HepG2 (cell line): ENCODE results near the gene SREK1. TPM values are rescaled to one million over a fixed set of nuclear protein-coding genes. Genes with fewer than 3 reads are reported as not detected.

Source experiments
- ATAC-seq: fragments of 200-7000 bp; cut with Tn5 transposase; 3 replicates; pipeline ENCODE4 v1.9.1; 2020; ENCODE audit warnings: mild to moderate bottlenecking, moderate library complexity
- BruUV-seq: library from RNA; stranded (reverse); fragments of 400-500 nt; replicated peaks from 2 replicates; lab custom pipeline; 2021; lab: Mats Ljungman, UMichigan
- CTCF ChIA-PET: fragments of 300-600 bp; formaldehyde crosslinking; extraction: SDS; loops from one replicate; lab custom pipeline; 2021; ENCODE audit warnings: low total read pairs, inconsistent platforms, low intra/inter-chr PET ratio; lab: Yijun Ruan, JAX
- POLR2A ChIA-PET: fragments of 350-600 bp; sonication (Branson Sonifier 250); formaldehyde crosslinking; loops from one replicate; lab custom pipeline; 2020; ENCODE audit warnings: antibody characterized with exemption, inconsistent platforms; lab: Yijun Ruan, JAX
- DNase-seq: peaks from one replicate; pipeline ENCODE4 v3.0.0-alpha.2; 2015; ENCODE audit warnings: low spot score
- FAIRE-seq: peaks from 3 replicates; lab custom pipeline; 2011; peaks lifted over from hg19 to GRCh38; lab: Jason Lieb, UNC
- H2AFZ ChIP-seq: one replicate; pipeline ENCODE4 v1.6.1; 2011; ENCODE audit warnings: low read length, inconsistent platforms
- H3K27ac ChIP-seq: fragments of 300-600 bp; 3 replicates; pipeline ENCODE4 v1.8.0; 2011; ENCODE audit warnings: mixed run types, mild to moderate bottlenecking, mixed read lengths, low read length, inconsistent platforms; ENCODE audit not compliant: insufficient read depth; ENCODE audit errors: extremely low read length
- H3K27me3 ChIP-seq, 2 experiments: fragments of 200-600 bp in 1 of 2; 2 replicates in 1 of 2; 3 replicates in 1 of 2; pipeline versions ENCODE4 v1.6.0 to v1.8.0; 2011; ENCODE audit warnings: low read length in 2 of 2, mild to moderate bottlenecking in 2 of 2, moderate library complexity in 2 of 2, inconsistent platforms in 1 of 2; ENCODE audit not compliant: insufficient read depth in 2 of 2, control insufficient read depth in 1 of 2
- H3K36me3 ChIP-seq, 2 experiments: fragments of 200-600 bp in 1 of 2; replicated peaks in 1 of 2; 2 replicates in 1 of 2; 3 replicates in 1 of 2; pipeline versions ENCODE4 v1.5.1 to v1.8.0; 2011; ENCODE audit warnings: low read length in 2 of 2, inconsistent platforms in 1 of 2; ENCODE audit not compliant: insufficient read depth in 2 of 2, control insufficient read depth in 1 of 2
- H3K4me1 ChIP-seq: 2 replicates; pipeline ENCODE4 v1.5.1; 2012; ENCODE audit warnings: low read length, inconsistent platforms; ENCODE audit not compliant: insufficient read depth
- H3K4me2 ChIP-seq: 2 replicates; pipeline ENCODE4 v1.6.0; 2011; ENCODE audit warnings: low read depth, low read length, inconsistent platforms
- H3K4me3 ChIP-seq, 3 experiments: fragments of 200-600 bp in 1 of 3; sonication (generic), shearing (Covaris generic) in 1 of 3; replicated peaks in 1 of 3; 2 replicates each; pipeline ENCODE4 v1.5.1; 2011 to 2016; ENCODE audit warnings: low read length in 3 of 3, inconsistent platforms in 2 of 3, low read depth in 2 of 3, mild to moderate bottlenecking in 2 of 3, control low read depth in 1 of 3, mixed read lengths in 1 of 3; ENCODE audit not compliant: insufficient read depth in 1 of 3
- H3K79me2 ChIP-seq: one replicate; pipeline ENCODE4 v1.6.1; 2011; ENCODE audit warnings: low read length, inconsistent platforms; ENCODE audit not compliant: insufficient read depth
- H3K9ac ChIP-seq: 2 replicates; pipeline ENCODE4 v1.6.0; 2011; ENCODE audit warnings: mild to moderate bottlenecking, low read depth, low read length, inconsistent platforms; ENCODE audit not compliant: insufficient read depth
- H3K9me3 ChIP-seq: 2 replicates; pipeline ENCODE4 v1.5.1; 2012; ENCODE audit warnings: mild to moderate bottlenecking, low read length
- H4K20me1 ChIP-seq: 2 replicates; pipeline ENCODE4 v1.6.0; 2011; ENCODE audit warnings: inconsistent platforms, mild to moderate bottlenecking, low read length, moderate library complexity; ENCODE audit not compliant: insufficient read depth
- HDAC1 ChIP-seq: sonication (generic); formaldehyde crosslinking; IDR thresholded peaks from 2 replicates; pipeline ENCODE4 v1.5.1; 2020; ENCODE audit warnings: mild to moderate bottlenecking, missing genetic modification reagents
- KDM5B ChIP-seq: sonication (generic); formaldehyde crosslinking; IDR thresholded peaks from 2 replicates; pipeline ENCODE4 v1.4.0; 2020; ENCODE audit warnings: missing genetic modification reagents, mild to moderate bottlenecking, borderline replicate concordance
- RCOR2 ChIP-seq: IDR thresholded peaks from 2 replicates; pipeline ENCODE4 v1.6.1; 2016; ENCODE audit warnings: missing biosample characterization, missing genetic modification reagents
- SMC3 ChIP-seq: IDR thresholded peaks from 2 replicates; pipeline ENCODE4 v1.6.1; 2011; ENCODE audit warnings: low read length, improper control_type of control experiment
- STAG1 ChIP-seq: sonication (generic); formaldehyde crosslinking; IDR thresholded peaks from 2 replicates; pipeline ENCODE4 v1.4.0; 2020; ENCODE audit warnings: missing genetic modification reagents
- ZNF660 ChIP-seq: sonication (generic); formaldehyde crosslinking; IDR thresholded peaks from 2 replicates; pipeline ENCODE4 v1.5.1; 2020; ENCODE audit warnings: mild to moderate bottlenecking, low read depth, missing genetic modification reagents, borderline replicate concordance
- ZNF674 ChIP-seq: sonication (generic); formaldehyde crosslinking; IDR thresholded peaks from 2 replicates; pipeline ENCODE4 v1.5.0; 2020; ENCODE audit warnings: low read depth, mild to moderate bottlenecking, missing genetic modification reagents
- ZNF703 ChIP-seq: sonication (generic); formaldehyde crosslinking; IDR thresholded peaks from 2 replicates; pipeline ENCODE4 v1.5.1; 2020; ENCODE audit warnings: missing genetic modification reagents, mild to moderate bottlenecking, moderate library complexity, borderline replicate concordance
- WGBS: methylation state at CpG from one replicate; pipeline ENCODE4 v1.1.6; 2017; ENCODE audit warnings: low lambda C conversion rate; 5-methylcytosine and 5-hydroxymethylcytosine counted together
- in situ Hi-C: cut with HindIII; loops from 2 replicates; pipeline ENCODE4 v1.10.0; 2017; ENCODE audit warnings: low pct_unique_long_range_greater_than_20kb; ENCODE audit not compliant: extremely low pct_ligation_motif_present
- intact Hi-C: fragments of 100-400 bp; cut with micrococcal nuclease; formaldehyde crosslinking; loops from one replicate; pipeline ENCODE4 v1.10.0; 2022; ENCODE audit not compliant: unreplicated experiment
- polyA plus RNA-seq, 8 experiments: library from polyadenylated mRNA; depleted of rRNA in 3 of 8; stranded (reverse) in 7 of 8; unstranded in 1 of 8; fragments of >200 nt; fragmentation: Illumina TruSeq in 4 of 8; extraction: Trizol in 4 of 8; gene quantifications; 2 replicates each; pipeline versions ENCODE4 v1.2.1 to v1.2.3, GENCODE V29; 2011 to 2016; ENCODE audit warnings: low read depth in 4 of 8, missing spikeins in 1 of 8, mixed read lengths in 1 of 8; ENCODE audit not compliant: insufficient read depth in 1 of 8
- total RNA-seq, 5 experiments: library from RNA; depleted of rRNA; stranded (reverse); fragments of >200 nt; fragmentation: Illumina TruSeq; extraction: Trizol; gene quantifications; 2 replicates each; pipeline ENCODE4 v1.2.3, GENCODE V29; 2016; ENCODE audit warnings: low read depth in 1 of 5
- TF ChIP-seq, protein P1 (sequence below): sonication (generic); formaldehyde crosslinking; IDR thresholded peaks from 2 replicates; pipeline ENCODE4 v1.5.0; 2020; ENCODE audit warnings: mild to moderate bottlenecking, missing genetic modification reagents, moderate library complexity

The SREK1 gene
- total and polyA plus RNA-seq, 2 of the 13 experiments (the other 11 are each of a cell fraction or from before 2014, with no cell fraction given) = 60.6 to 90.9 TPM

DNA sequence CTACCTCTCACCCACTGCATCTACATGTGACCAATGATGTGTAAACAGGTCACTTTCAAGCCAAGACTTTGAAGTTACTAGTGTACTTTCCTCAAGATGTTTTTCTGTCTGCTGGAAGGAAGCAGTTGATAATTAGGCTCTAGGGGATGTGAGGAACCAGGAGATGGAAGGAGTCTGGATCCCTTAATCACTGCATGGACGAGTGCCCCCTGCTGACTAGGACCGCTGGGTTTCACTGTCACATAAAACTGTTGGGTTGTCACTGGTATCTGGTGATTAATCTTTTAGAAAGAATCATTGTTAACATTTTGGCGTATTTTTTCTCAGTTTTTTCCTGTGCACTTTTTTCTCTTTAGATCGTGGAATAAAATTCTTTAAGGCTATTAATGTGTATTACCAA is 79.5 kb downstream of the SREK1 start:
- Histone ChIP-seq H3K79me2 (no peaks in the 10 kb centered on the region), H3K9ac (no peak overlapping the region), H3K4me3 (no peak overlapping the region), H3K4me1 (0 out of 2 replicates have a peak, but pooled peaks cover 10% of the 10 kb centered on the region), H3K36me3 (no peaks in the 10 kb centered on the region), H2AFZ (no peak overlapping the region), H4K20me1 (no peaks in the 10 kb centered on the region), H3K27me3 (no peaks in the 10 kb centered on the region), H3K27ac (no peak overlapping the region), H3K9me3 (no peaks in the 10 kb centered on the region), H3K4me2 (no peak overlapping the region)
- no peak for DNase-seq
- peak; percentile 54; the same call in 1 of the 3 replicates for ATAC-seq
- in situ Hi-C loops = no loop called here
- intact Hi-C loops = loop anchor here (1.0 to 5.0 kb wide), 2 partner anchors 52 to 481 kb away; no protein-coding TSS in a partner anchor
- no TSS peak for BruUV-seq
- POLR2A ChIA-PET = no interaction called here
- CTCF ChIA-PET = no interaction called here
- WGBS = 0% methylated on average over 4 of the region's 4 CpGs
- FAIRE-seq = no peak
- no peak for TF ChIP-seq ZNF660
- TF ChIP-seq STAG1 = peak; percentile 55
- TF ChIP-seq ZNF674 (CRISPR knock-in tag) = no peak
- TF ChIP-seq, protein P1, sequence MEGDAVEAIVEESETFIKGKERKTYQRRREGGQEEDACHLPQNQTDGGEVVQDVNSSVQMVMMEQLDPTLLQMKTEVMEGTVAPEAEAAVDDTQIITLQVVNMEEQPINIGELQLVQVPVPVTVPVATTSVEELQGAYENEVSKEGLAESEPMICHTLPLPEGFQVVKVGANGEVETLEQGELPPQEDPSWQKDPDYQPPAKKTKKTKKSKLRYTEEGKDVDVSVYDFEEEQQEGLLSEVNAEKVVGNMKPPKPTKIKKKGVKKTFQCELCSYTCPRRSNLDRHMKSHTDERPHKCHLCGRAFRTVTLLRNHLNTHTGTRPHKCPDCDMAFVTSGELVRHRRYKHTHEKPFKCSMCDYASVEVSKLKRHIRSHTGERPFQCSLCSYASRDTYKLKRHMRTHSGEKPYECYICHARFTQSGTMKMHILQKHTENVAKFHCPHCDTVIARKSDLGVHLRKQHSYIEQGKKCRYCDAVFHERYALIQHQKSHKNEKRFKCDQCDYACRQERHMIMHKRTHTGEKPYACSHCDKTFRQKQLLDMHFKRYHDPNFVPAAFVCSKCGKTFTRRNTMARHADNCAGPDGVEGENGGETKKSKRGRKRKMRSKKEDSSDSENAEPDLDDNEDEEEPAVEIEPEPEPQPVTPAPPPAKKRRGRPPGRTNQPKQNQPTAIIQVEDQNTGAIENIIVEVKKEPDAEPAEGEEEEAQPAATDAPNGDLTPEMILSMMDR (CRISPR knock-in tag) = peak; percentile 61
- no peak for TF ChIP-seq ZNF703 (CRISPR knock-in tag)
- no peak for TF ChIP-seq KDM5B (CRISPR knock-in tag)
- TF ChIP-seq HDAC1 (CRISPR knock-in tag) = no peak
- TF ChIP-seq RCOR2 (CRISPR knock-in tag) = no peak
- TF ChIP-seq SMC3 = peak; percentile 31
